Activated gamma-delta T cell treated with anti-CD3 and anti-CD28 coated beads, Interleukin-2, amount 50 U/mL, for 16 hours (primary cell): ENCODE results near the gene MRPL14.
"Not testable (repeated sequence)": the region's sequence is repeated elsewhere in the genome, so short reads cannot be mapped to it uniquely, and the experiment has no call there.

Experiments
- DNase-seq: peaks from one replicate; pipeline ENCODE4 v3.0.0-alpha.2; 2020; ENCODE audit warnings: low read depth

The MRPL14 gene

DNA sequence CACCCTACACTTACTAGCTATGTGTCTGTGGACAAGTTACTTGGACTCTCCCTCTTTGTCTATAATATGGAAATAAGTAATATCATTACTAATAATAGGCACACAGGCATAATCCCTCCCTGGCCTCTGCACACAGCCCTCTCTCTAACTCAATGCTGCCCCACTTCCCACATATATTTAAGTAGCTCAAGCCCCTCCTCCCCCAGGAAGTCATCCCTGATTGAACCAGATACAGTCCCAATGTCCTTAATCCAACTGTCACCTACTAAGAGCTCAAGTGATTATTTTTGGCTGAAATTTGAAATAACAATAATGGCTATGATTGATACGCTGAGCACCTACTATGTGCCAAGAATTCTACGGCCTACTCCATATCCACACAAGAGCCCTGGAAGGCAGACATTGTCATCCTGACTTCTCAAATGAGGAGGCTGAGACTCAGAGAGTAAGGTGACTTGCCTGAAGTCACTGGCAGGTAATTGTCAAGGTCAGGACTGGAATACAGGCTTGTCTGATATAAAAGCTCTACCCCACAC, 29.4 kb downstream of the MRPL14 start:
- no peak for DNase-seq

DNA sequence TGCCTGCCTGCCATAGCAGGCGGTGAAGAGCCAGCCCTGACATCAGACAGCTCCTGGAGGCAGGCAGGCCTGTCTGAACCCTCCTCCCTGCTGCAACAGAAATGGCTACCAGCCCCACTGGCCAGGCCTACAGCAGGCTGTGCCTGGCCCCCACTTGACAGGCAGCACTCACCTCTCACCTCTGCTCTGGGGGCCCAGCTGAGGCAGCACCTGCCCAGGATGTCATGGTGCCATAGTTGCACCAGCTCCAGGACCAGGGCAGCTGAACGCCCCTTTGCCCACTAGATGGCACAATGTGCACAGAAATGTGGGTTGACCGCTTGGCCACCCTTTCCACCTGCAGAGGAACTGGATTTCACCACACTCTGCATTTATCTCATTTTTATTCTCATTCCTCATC, 30.6 kb downstream of the MRPL14 start:
- DNase-seq, result peak; percentile 58

DNA sequence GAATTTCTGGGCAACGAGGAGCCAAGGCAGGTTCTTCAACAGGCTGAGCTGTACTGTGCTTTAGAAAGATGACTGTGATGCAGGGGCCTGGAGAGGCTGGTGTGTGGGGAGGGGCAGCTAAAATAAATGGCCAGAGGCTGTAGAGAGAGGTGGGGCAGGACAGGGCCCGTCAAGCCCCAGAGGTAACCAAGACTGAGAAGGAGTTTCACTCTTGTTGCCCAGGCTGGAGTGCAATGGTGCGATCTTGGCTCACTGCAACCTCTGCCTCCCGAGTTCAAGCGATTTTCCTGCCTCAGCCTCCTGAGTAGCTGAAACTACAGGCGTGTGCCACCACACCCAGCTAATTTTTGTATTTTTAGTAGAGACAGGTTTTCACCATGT, 32.0 kb downstream of the MRPL14 start:
- DNase-seq, result not testable (repeated sequence)

DNA sequence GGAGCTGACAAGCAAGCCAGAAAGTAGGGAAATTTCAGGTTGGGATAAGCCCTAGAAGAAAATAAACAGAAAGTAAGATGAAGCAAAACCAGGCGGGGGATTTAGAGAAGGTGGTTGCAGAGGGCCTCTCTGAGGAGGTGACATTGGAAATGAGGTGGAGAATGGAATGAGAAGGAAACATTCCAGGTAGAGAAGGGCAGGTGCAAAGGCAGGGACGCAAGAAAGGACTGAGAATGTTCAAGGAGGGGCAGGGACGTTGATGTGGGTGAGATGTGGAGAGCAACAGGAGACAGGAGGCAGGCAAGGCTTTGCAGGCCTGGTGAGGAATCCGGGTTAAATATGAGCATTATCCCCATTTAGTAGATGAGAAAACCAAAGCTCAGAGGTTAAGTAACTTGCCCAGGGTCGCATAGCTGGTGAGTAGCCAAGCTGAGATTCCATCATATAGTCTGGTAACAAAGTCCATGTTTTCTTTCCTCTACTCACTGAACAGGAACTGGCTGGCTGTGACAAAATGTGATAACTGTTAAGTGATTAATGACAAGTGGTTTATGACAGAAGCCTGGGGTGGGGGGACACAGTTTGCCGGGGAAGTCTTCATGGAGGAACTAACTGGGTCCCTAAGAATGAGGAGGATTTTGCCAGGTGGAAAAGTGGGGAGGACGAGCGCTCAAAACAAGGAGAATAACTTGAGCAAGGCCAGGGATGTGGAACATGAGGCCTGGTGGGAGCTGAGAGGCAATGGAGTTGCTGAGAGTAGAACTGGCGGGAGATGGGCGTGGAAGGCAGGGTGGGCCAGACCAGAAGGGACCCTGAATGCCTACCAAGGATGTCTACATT, 32.6 kb downstream of the MRPL14 start:
- no peak for DNase-seq

GRCh38 chr6:44093750-44094402, 33.4 kb downstream of the MRPL14 start:
- no peak for DNase-seq

DNA sequence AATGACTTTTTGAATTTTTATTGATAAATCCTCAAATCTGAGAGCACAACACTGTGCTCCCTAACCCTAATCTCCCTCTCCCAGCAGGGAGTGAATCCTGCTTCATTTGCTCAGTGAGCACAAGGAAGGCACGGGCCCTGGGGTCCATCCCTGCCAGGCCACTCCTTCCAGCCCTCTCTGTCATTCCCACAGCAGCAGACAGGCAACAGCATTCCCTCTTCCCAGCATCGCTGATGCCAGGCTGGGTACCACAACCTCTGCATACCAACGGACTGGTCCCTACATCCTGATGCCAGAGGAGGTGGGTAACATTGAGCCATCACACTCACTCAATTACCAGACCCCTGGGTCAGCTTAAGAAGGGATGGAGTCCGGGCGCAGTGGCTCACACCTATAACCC, 34.2 kb downstream of the MRPL14 start:
- DNase-seq, result no peak

GRCh38 chr6:44091981-44092884, 35.0 kb downstream of the MRPL14 start:
- DNase-seq, result no peak

DNA sequence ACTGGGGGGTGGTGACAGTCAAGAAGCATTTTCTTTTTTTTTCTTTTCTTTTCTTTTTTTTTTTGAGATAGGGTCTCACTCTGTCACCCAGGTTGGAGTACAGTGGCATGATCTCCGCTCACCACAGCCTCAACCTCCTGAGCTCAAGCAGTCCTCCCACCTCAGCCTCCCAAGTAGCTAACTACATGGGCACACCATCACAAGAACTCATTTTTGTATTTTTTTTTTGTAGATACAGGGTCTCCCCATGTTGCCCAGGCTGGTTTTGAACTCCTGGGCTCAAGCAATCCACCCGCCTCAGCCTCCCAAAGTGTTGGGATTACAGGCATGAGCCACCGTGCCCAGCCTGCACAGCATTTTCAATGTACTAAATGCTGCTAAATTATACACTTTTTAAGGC, 35.9 kb downstream of the MRPL14 start:
- DNase-seq, result not testable (repeated sequence)

GRCh38 chr6:44090465-44090864, 36.8 kb downstream of the MRPL14 start:
- no peak for DNase-seq

DNA sequence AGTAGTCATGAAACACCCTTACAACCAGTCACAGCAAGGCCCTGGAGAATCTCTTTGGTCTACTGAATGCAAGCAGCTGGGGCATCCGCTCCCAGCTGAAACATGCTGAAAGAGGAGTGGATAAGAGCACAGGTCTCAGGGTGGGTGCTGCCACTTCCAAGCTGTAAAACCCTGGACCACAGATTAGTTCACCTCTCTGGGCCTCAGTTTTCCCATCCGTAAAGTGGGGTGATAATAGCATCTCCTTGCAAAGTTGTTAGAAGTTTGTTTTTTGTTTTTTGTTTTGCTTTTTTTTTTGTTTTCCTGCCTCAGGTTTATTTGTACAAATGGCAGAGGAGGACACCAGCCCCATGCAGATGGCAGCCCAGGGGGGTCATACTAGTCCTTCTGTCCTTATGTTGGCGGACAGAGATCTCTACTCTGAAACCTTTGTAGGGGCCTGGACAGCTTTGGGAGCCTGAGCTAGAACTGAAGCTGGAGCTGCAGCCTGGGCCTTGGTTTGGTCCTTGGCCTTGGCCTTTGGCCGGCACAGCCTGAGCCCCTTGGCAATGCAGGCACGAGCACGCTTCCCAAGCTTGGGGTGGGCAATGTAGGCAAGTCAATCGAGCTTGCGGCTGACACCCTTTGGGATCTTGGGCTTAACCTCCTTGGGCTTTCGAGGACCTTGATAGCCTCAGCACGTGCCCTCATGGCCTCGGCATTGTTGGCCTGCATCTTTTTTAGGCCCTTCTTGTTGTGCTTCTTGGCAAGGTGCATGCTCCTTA, 38.2 kb downstream of the MRPL14 start:
- no peak for DNase-seq

GRCh38 chr6:44087623-44088022, 39.6 kb downstream of the MRPL14 start:
- no peak for DNase-seq

GRCh38 chr6:44086931-44087574, 40.2 kb downstream of the MRPL14 start:
- no peak for DNase-seq

GRCh38 chr6:44085219-44085618, 42.0 kb downstream of the MRPL14 start:
- no peak for DNase-seq

- no peak for DNase-seq
Measured at GRCh38 chr6:44084231-44085014, 42.8 kb downstream of the MRPL14 start.

DNA sequence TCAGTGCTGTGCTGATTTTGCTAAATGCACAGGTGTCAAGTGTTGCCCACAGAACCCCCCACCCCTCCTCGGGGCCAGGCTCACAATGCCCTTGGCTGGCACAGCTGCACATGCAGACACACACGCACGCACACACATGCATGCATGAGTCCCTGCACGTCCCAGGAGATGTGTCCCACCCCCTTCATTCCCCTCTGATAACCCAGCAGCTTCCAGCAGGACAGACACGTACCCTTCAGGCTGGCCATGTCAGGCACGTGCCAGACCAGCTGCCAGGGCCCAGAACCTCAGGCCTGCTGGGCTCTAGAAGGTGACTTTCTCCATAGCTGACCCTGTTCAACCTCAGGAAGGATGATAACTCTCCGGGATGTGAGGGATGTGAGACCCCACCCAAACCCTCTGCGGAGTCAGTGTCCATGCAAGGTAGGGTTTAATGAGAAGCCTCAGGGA, 44.4 kb downstream of the MRPL14 start:
- no peak for DNase-seq

DNA sequence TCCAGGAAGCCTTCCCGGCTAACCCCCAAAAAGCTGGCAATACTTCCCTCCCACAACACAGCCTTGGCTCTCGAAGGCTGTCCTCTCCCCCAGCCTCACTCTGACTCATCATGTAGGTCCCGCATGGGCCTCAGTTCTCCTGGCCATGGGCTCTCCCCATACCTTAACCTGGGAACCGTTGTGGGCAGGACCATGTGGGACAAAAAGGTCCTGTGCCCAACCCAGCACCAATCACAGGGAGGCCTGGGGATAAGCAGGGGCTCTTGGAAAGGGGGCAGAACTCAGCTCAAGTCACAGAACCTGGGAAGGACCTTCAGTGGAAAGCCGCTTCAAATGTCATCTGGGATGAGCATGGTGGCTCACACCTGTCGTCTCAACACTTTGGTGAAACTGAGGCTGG, 45.5 kb downstream of the MRPL14 start:
- no peak for DNase-seq

DNA sequence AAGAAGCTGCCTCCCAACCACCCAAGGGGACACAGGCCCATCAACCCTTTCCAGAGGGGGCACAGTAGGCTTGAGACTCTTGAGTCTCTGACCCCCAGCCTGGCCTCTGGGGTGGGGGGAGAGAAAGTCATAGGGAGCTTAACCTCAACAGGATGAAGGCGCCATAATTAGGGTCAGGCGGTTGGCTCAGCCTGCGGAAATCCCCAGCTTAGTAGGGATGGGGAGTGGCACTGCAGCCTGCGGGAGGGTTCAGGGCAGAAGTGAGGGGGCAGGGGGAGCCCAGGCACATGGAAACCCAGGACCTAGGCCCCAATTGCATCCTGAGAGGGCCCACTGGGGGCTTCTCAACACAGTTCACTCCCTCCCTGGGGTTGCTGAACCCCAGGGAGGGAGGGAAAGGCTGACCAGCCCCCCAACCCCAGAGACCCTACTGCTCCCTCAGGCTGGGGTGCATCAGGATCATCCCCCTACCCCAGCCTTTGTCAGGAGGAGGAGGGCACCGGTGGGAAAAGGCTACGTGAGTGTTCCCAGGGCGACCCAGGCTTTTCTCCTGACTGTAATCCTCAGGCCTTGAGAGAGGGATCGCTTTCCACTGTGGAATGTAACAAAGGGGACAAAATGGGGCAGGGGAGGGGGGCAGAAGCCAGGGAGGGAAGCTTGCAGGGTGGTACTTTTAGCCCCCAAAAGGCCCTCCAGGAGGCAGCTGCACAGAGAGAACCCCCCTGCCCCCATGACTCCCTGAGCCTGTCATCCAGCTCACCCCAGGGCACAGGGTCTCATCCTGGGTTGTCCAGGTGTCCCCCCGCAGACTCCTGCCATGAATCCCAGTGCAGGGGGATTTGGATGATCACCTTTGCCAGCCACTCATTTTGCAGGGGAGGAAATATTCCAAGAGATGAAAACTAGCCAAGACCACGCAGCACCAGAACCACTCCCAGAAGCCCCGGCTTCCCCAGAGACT, 46.4 kb downstream of the MRPL14 start:
- DNase-seq, result no peak

- no peak for DNase-seq
Measured at GRCh38 chr6:44079672-44080071, 47.6 kb downstream of the MRPL14 start.
